Keratinocyte (primary cell): Measurements from ENCODE around the gene ABCD1. TPM values are rescaled to one million over a fixed set of nuclear protein-coding genes. Genes with fewer than 3 reads are reported as not detected.
A peak's percentile ranks its signal among the peaks of the same experiment; 100 is the strongest.

ENCODE experiments used
- DNase-seq: peaks from one replicate; pipeline ENCODE4 v3.0.0-alpha.2; 2011; ENCODE audit warnings: low read depth, missing footprints, low spot score
- FAIRE-seq: peaks from 2 replicates; lab custom pipeline; 2011; peaks lifted over from hg19 to GRCh38; lab: Jason Lieb, UNC
- H2AFZ ChIP-seq: 2 replicates; pipeline ENCODE4 v1.6.0; 2012; ENCODE audit warnings: low read length, control low read depth, inconsistent platforms; ENCODE audit not compliant: control insufficient read depth
- H3K27ac ChIP-seq: 2 replicates; pipeline ENCODE4 v1.5.1; 2011; ENCODE audit warnings: low read length; ENCODE audit not compliant: control insufficient read depth, insufficient read depth
- H3K27me3 ChIP-seq: 3 replicates; pipeline ENCODE4 v1.6.0; 2011; ENCODE audit warnings: low read length; ENCODE audit not compliant: control insufficient read depth, insufficient read depth; ENCODE audit errors: extremely low read depth
- H3K36me3 ChIP-seq, 2 experiments: 2 replicates in 1 of 2; 3 replicates in 1 of 2; pipeline ENCODE4 v1.5.1; 2011; ENCODE audit warnings: low read length in 2 of 2, mild to moderate bottlenecking in 1 of 2; ENCODE audit not compliant: control insufficient read depth in 2 of 2, insufficient read depth in 2 of 2; ENCODE audit errors: extremely low read depth in 1 of 2
- H3K4me1 ChIP-seq: 3 replicates; pipeline ENCODE4 v1.5.1; 2011; ENCODE audit warnings: low read length; ENCODE audit not compliant: control insufficient read depth, insufficient read depth; ENCODE audit errors: extremely low read depth
- H3K4me2 ChIP-seq: 3 replicates; pipeline ENCODE4 v1.6.0; 2011; ENCODE audit warnings: low read depth, low read length; ENCODE audit not compliant: control insufficient read depth, insufficient read depth; ENCODE audit errors: extremely low read depth
- H3K4me3 ChIP-seq, 3 experiments: fragments of 200-600 bp in 1 of 3; sonication (generic) in 1 of 3; 2 replicates in 2 of 3; 3 replicates in 1 of 3; pipeline ENCODE4 v1.5.1; 2011 to 2016; ENCODE audit warnings: low read length in 3 of 3, mild to moderate bottlenecking in 3 of 3, control low read depth in 2 of 3, inconsistent platforms in 1 of 3, low read depth in 1 of 3, mixed read lengths in 1 of 3, mixed run types in 1 of 3, moderate library complexity in 1 of 3; ENCODE audit not compliant: control insufficient read depth in 2 of 3, insufficient read depth in 2 of 3; ENCODE audit errors: extremely low read depth in 1 of 3
- H3K79me2 ChIP-seq: 2 replicates; pipeline ENCODE4 v1.6.0; 2012; ENCODE audit warnings: low read length; ENCODE audit not compliant: control insufficient read depth, insufficient read depth
- H3K9ac ChIP-seq: 3 replicates; pipeline ENCODE4 v1.6.0; 2011; ENCODE audit warnings: low read length; ENCODE audit not compliant: control insufficient read depth, insufficient read depth; ENCODE audit errors: extremely low read depth
- H3K9me1 ChIP-seq: 3 replicates; pipeline ENCODE4 v1.6.0; 2011; ENCODE audit warnings: low read length; ENCODE audit not compliant: control insufficient read depth, insufficient read depth; ENCODE audit errors: extremely low read depth
- H3K9me3 ChIP-seq: 2 replicates; pipeline ENCODE4 v1.5.1; 2012; ENCODE audit warnings: low read depth, low read length; ENCODE audit not compliant: control insufficient read depth
- H4K20me1 ChIP-seq: 3 replicates; pipeline ENCODE4 v1.6.0; 2011; ENCODE audit warnings: low read length; ENCODE audit not compliant: control insufficient read depth, insufficient read depth; ENCODE audit errors: extremely low read depth
- EZH2 ChIP-seq: IDR thresholded peaks from one replicate; pipeline ENCODE4 v1.6.1; 2012; ENCODE audit warnings: inconsistent platforms, mild to moderate bottlenecking, low read length, moderate library complexity
- dilution Hi-C: fragments of 300-500 bp; cut with MboI; formaldehyde crosslinking; loops from one replicate; pipeline ENCODE4 v1.7.0; 2020; ENCODE audit warnings: low sequenced_read_pairs; ENCODE audit not compliant: extremely low pct_ligation_motif_present
- polyA plus RNA-seq, 5 experiments: library from polyadenylated mRNA; depleted of rRNA in 3 of 5; stranded (reverse) in 3 of 5; stranded (forward) in 1 of 5; unstranded in 1 of 5; fragments of >200 nt; gene quantifications; 1 replicate in 1 of 5; 2 replicates in 3 of 5; 3 replicates in 1 of 5; pipeline versions ENCODE4 v1.2.1 to v1.2.3, GENCODE V29; 2011 to 2012; ENCODE audit warnings: missing spikeins in 2 of 5, low read depth in 1 of 5, low replicate concordance in 1 of 5
- TF ChIP-seq, protein P1 (sequence below), 3 experiments: IDR thresholded peaks in 1 of 3; conservative IDR thresholded peaks in 1 of 3; optimal IDR thresholded peaks in 1 of 3; 2 replicates in 2 of 3; 3 replicates in 1 of 3; pipeline versions ENCODE3 to v1.5.1; 2011; ENCODE audit warnings: low read length in 3 of 3, mild to moderate bottlenecking in 3 of 3, moderate library complexity in 2 of 3, control low read depth in 1 of 3, inconsistent platforms in 1 of 3; ENCODE audit not compliant: insufficient read depth in 2 of 3; ENCODE audit errors: extremely low read depth in 1 of 3

The ABCD1 gene
- polyA plus RNA-seq, 1 donor (not counting 4 experiments of a cell fraction or from before 2014, with no cell fraction given) = 0.81 TPM

DNA sequence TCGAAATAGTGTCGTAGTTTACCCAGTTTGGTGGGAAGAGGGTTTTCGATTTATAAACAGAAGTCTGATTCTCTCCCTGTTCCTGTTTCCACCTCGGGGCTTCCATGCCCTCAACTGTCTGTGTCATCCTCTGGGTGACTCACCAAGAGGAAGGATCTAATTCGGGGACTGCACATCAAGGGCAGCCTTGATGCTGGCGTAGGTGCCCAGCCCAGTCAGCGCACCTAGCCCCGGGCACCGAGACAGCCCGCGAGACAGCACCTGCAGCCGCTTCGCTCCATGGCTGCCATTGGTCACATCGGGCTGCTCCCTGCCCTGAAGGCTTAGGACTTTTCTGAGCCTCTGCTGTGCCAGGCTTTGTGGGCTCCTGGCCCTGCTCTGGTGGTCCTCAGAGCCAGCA is 7.7 kb downstream of the ABCD1 start:
- dilution Hi-C loops = no loop called here
- Histone ChIP-seq H3K9me1 (no peaks in the 10 kb centered on the region), H3K9ac (peak overlapping the region; percentile 56), H3K4me1 (peaks cover 15% of the 10 kb centered on the region), H3K36me3 (no peaks in the 10 kb centered on the region), H3K79me2 (no peaks in the 10 kb centered on the region), H4K20me1 (no peaks in the 10 kb centered on the region), H3K4me2 (peak overlapping the region; percentile 56), H3K27ac (peak overlapping the region; percentile 78), H3K9me3 (no peaks in the 10 kb centered on the region), H2AFZ (peak overlapping the region; percentile 46), H3K27me3 (no peaks in the 10 kb centered on the region), H3K4me3 (no peak overlapping the region)
- TF ChIP-seq EZH2 = no peak
- TF ChIP-seq, protein P1, sequence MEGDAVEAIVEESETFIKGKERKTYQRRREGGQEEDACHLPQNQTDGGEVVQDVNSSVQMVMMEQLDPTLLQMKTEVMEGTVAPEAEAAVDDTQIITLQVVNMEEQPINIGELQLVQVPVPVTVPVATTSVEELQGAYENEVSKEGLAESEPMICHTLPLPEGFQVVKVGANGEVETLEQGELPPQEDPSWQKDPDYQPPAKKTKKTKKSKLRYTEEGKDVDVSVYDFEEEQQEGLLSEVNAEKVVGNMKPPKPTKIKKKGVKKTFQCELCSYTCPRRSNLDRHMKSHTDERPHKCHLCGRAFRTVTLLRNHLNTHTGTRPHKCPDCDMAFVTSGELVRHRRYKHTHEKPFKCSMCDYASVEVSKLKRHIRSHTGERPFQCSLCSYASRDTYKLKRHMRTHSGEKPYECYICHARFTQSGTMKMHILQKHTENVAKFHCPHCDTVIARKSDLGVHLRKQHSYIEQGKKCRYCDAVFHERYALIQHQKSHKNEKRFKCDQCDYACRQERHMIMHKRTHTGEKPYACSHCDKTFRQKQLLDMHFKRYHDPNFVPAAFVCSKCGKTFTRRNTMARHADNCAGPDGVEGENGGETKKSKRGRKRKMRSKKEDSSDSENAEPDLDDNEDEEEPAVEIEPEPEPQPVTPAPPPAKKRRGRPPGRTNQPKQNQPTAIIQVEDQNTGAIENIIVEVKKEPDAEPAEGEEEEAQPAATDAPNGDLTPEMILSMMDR (optimal IDR thresholded peaks at IDR 0.05 in 1 of 3, IDR thresholded peaks at IDR 0.05 in 1 of 3, conservative IDR thresholded peaks at IDR 0.05 in 1 of 3; ENCODE audit: extremely low read depth in 1 of 3, insufficient read depth in 2 of 3, low read length in 3 of 3) = no peak
- DNase-seq (no peak), FAIRE-seq (peak; percentile 39)

GRCh38 chrX:153733651-153734240 is 9.1 kb downstream of the ABCD1 start:
- no peak for TF ChIP-seq EZH2
- TF ChIP-seq, protein P1 (optimal IDR thresholded peaks at IDR 0.05 in 1 of 3, IDR thresholded peaks at IDR 0.05 in 1 of 3, conservative IDR thresholded peaks at IDR 0.05 in 1 of 3; ENCODE audit: extremely low read depth in 1 of 3, insufficient read depth in 2 of 3, low read length in 3 of 3) = no peak
- no peaks in the 10 kb centered on the region for H3K9me1 ChIP-seq
- FAIRE-seq (no peak), DNase-seq (no peak)
- H2AFZ ChIP-seq = no peak overlapping the region
- H3K27ac ChIP-seq = no peak overlapping the region
- no peak overlapping the region for H3K4me2 ChIP-seq
- no peak overlapping the region for H3K4me3 ChIP-seq
- no peaks in the 10 kb centered on the region for H3K9me3 ChIP-seq
- no peaks in the 10 kb centered on the region for H3K79me2 ChIP-seq
- no peaks in the 10 kb centered on the region for H4K20me1 ChIP-seq
- H3K4me1 ChIP-seq = peaks cover 13% of the 10 kb centered on the region
- H3K36me3 ChIP-seq = no peaks in the 10 kb centered on the region
- H3K9ac ChIP-seq = no peak overlapping the region
- dilution Hi-C loops = no loop called here
- no peaks in the 10 kb centered on the region for H3K27me3 ChIP-seq
